Measurements from ENCODE around the gene RHOXF1. TPM values are rescaled to one million over a fixed set of nuclear protein-coding genes. Genes with fewer than 3 reads are reported as not detected.
"Not testable (repeated sequence)": the region's sequence is repeated elsewhere in the genome, so short reads cannot be mapped to it uniquely, and the experiment has no call there.

Gene RHOXF1
- polyA plus RNA-seq (2012; ENCODE audit: insufficient read depth, insufficient read length, low read depth): 3.3 TPM

- no peak for DNase-seq
- Histone ChIP-seq H3K9me3 (no peaks in the 10 kb centered on the region), H3K36me3 (no peaks in the 10 kb centered on the region), H3K4me3 (ENCODE audit: low read depth, low read length) (no peak within 1 kb of the TSS), H3K4me1 (no peaks in the 10 kb centered on the region), H3K27me3 (no peaks in the 10 kb centered on the region)
- no peak for TF ChIP-seq CTCF (IDR thresholded peaks at IDR 0.05; ENCODE audit: low read depth, low read length)
Measured at GRCh38 chrX:120115438-120115963, at the start of gene RHOXF1. TSS of gene RHOXF1 (minus strand) at chrX:120115913. CDS start at chrX:120115862, 51 bp downstream.

GRCh38 chrX:120159086-120159485 lies 43.4 kb upstream of the RHOXF1 start:
- H3K4me3 ChIP-seq (ENCODE audit: low read depth, low read length); H3K27me3 ChIP-seq; DNase-seq; H3K36me3 ChIP-seq; H3K4me1 ChIP-seq; H3K9me3 ChIP-seq: not testable (repeated sequence)

GRCh38 chrX:120158313-120158712 lies 42.6 kb upstream of the RHOXF1 start, which contains the start of gene RHOXF2:
TSS of gene RHOXF2 (plus strand) at chrX:120158613. CDS start at chrX:120158751, 138 bp downstream.
- not testable (repeated sequence) for DNase-seq; H3K9me3 ChIP-seq; H3K27me3 ChIP-seq; H3K4me3 ChIP-seq (ENCODE audit: low read depth, low read length); H3K4me1 ChIP-seq; H3K36me3 ChIP-seq

GRCh38 chrX:120150109-120150744 lies 34.5 kb upstream of the RHOXF1 start:
- not testable (repeated sequence) for DNase-seq; H3K27me3 ChIP-seq; H3K4me1 ChIP-seq; H3K4me3 ChIP-seq (ENCODE audit: low read depth, low read length); H3K36me3 ChIP-seq; H3K9me3 ChIP-seq

- Histone ChIP-seq H3K36me3 (no peaks in the 10 kb centered on the region), H3K4me3 (ENCODE audit: low read depth, low read length) (no peak overlapping the region), H3K27me3 (no peaks in the 10 kb centered on the region), H3K4me1 (no peaks in the 10 kb centered on the region), H3K9me3 (no peaks in the 10 kb centered on the region)
- no peak for DNase-seq
- TF ChIP-seq CTCF (IDR thresholded peaks at IDR 0.05; ENCODE audit: low read depth, low read length): no peak
Measured at GRCh38 chrX:120147537-120147936, 31.8 kb upstream of the RHOXF1 start.

GRCh38 chrX:120146323-120146722 lies 30.6 kb upstream of the RHOXF1 start:
- H3K27me3 ChIP-seq; H3K4me1 ChIP-seq; H3K9me3 ChIP-seq; H3K4me3 ChIP-seq (ENCODE audit: low read depth, low read length); DNase-seq; H3K36me3 ChIP-seq: not testable (repeated sequence)

- H3K9me3 ChIP-seq: no peaks in the 10 kb centered on the region
Measured at GRCh38 chrX:120145295-120145925, 29.7 kb upstream of the RHOXF1 start.

More at GRCh38 chrX:120145295-120145925, 29.7 kb upstream of the RHOXF1 start:
- Histone ChIP-seq H3K27me3 (no peaks in the 10 kb centered on the region), H3K4me1 (no peaks in the 10 kb centered on the region), H3K4me3 (ENCODE audit: low read depth, low read length) (no peak overlapping the region), H3K36me3 (no peaks in the 10 kb centered on the region)
- no peak for TF ChIP-seq CTCF (IDR thresholded peaks at IDR 0.05; ENCODE audit: low read depth, low read length)
- DNase-seq: no peak
